ENCODE data around the gene PCCB. TPM values are rescaled to one million over a fixed set of nuclear protein-coding genes. Genes with fewer than 3 reads are reported as not detected.

Gene PCCB
- total RNA-seq, 1 donor from 2014 or later: 35.2 TPM

DNA sequence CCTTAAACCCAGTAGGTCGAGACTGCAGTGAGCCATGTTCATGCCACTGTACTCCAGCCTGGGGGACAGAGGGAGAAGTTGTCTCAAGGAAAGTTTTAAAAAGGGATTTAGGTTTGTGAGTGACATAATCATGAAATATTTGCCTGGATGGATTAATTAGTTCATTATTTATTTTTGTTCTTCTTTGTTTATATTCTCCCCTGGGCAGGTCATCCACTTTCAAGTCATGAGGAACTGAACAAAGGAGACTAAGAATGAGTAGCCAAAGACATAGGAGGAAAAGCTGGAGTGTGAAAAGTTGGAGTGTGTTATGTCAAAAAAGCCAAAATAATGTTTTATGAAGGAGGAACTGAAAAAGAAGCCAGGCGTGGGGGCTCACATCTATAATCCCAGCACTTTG is 17.7 kb upstream of the PCCB start:
- Mint-ChIP-seq H3K9me3 (ENCODE audit: unreplicated experiment) (no peaks in the 10 kb centered on the region), H3K27me3 (ENCODE audit: unreplicated experiment) (peaks cover 2% of the 10 kb centered on the region), H3K36me3 (ENCODE audit: low read depth, unreplicated experiment) (no peaks in the 10 kb centered on the region), H3K27ac (ENCODE audit: unreplicated experiment) (no peak overlapping the region), H3K4me1 (ENCODE audit: unreplicated experiment) (no peaks in the 10 kb centered on the region), H3K4me3 (ENCODE audit: unreplicated experiment) (no peak overlapping the region)
- no peak for DNase-seq (ENCODE audit: low spot score)
- TF ChIP-seq CTCF (IDR thresholded peaks at IDR 0.05; ENCODE audit: unreplicated experiment): no peak

DNA sequence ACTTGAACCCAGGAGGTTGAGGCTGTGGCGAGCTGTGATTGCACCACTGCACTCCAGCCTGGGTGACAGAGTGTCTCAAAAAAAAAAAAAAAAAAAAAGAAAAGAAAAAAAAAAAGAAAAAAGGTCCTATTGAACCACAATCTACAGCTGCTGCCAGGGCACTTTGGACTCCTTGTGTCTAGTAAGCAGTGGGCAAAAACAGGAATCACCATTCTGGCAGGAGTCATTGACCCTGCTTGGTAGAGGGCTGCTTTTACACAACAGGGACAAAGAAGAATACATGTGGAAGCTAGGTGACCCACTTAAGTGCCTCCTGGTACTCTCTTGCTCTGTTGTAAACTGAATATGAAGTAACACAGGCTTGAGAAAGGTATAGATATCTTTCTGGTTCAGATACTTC is 14.6 kb upstream of the PCCB start:
- no peak for DNase-seq (ENCODE audit: low spot score)
- no peak for TF ChIP-seq CTCF (IDR thresholded peaks at IDR 0.05; ENCODE audit: unreplicated experiment)
- Mint-ChIP-seq H3K4me1 (ENCODE audit: unreplicated experiment) (no peaks in the 10 kb centered on the region), H3K4me3 (ENCODE audit: unreplicated experiment) (no peak overlapping the region), H3K27me3 (ENCODE audit: unreplicated experiment) (peaks cover 2% of the 10 kb centered on the region), H3K36me3 (ENCODE audit: low read depth, unreplicated experiment) (no peaks in the 10 kb centered on the region), H3K27ac (ENCODE audit: unreplicated experiment) (no peak overlapping the region), H3K9me3 (ENCODE audit: unreplicated experiment) (no peaks in the 10 kb centered on the region)

GRCh38 chr3:136236109-136236508 is 14.0 kb upstream of the PCCB start:
- H3K36me3 Mint-ChIP-seq (ENCODE audit: low read depth, unreplicated experiment): no peaks in the 10 kb centered on the region
- H3K27ac Mint-ChIP-seq (ENCODE audit: unreplicated experiment): no peak overlapping the region
- no peak for DNase-seq (ENCODE audit: low spot score)

DNA sequence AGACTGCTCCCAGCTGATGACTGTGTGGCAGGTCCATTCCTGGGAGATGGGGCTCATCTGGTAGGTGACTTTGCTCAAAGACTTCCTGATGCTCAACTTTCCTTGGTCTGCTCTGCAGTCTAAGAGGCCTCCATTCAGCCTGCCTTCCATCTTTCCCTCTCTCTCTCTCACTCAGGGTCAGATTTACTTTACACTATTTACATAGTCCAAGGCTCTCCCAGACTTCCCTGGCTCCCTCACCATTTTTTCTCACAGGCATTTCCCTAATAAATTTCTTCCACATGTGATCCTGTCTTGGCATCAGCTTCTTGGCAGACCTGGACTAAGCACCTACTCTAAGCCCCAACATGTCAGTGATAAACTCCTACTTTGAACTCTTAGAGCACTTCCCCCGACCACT is 13.0 kb upstream of the PCCB start:
- H3K27ac Mint-ChIP-seq (ENCODE audit: unreplicated experiment): no peak overlapping the region
- peaks cover 2% of the 10 kb centered on the region for H3K27me3 Mint-ChIP-seq (ENCODE audit: unreplicated experiment)

More at GRCh38 chr3:136236109-136236508, 14.0 kb upstream of the PCCB start:
- H3K27me3 Mint-ChIP-seq (ENCODE audit: unreplicated experiment): peaks cover 2% of the 10 kb centered on the region
- no peaks in the 10 kb centered on the region for H3K9me3 Mint-ChIP-seq (ENCODE audit: unreplicated experiment)
- no peaks in the 10 kb centered on the region for H3K4me1 Mint-ChIP-seq (ENCODE audit: unreplicated experiment)
- no peak overlapping the region for H3K4me3 Mint-ChIP-seq (ENCODE audit: unreplicated experiment)
- TF ChIP-seq CTCF (IDR thresholded peaks at IDR 0.05; ENCODE audit: unreplicated experiment): no peak

More for the DNA sequence above, 13.0 kb upstream of the PCCB start:
- Mint-ChIP-seq H3K4me1 (ENCODE audit: unreplicated experiment) (peaks cover 8% of the 10 kb centered on the region), H3K9me3 (ENCODE audit: unreplicated experiment) (no peaks in the 10 kb centered on the region), H3K36me3 (ENCODE audit: low read depth, unreplicated experiment) (no peaks in the 10 kb centered on the region), H3K4me3 (ENCODE audit: unreplicated experiment) (no peak overlapping the region)
- no peak for TF ChIP-seq CTCF (IDR thresholded peaks at IDR 0.05; ENCODE audit: unreplicated experiment)
- DNase-seq (ENCODE audit: low spot score): no peak

All from endothelial cell (in vitro differentiated cells).